Stomach (tissue), 4 donors: ENCODE results near the gene STK24.

ENCODE experiments used
- EP300 ChIP-seq: sonication (generic); formaldehyde crosslinking; IDR thresholded peaks from one replicate; pipeline ENCODE4 v1.6.1; 2017; ENCODE audit warnings: antibody characterized with exemption
- POLR2A ChIP-seq, 4 donors: fragments of 450-650 bp; IDR thresholded peaks; one replicate each; pipeline ENCODE4 v1.6.1; 2016; ENCODE audit warnings: antibody characterized with exemption in 4 of 4, control low read depth in 2 of 4, mild to moderate bottlenecking in 1 of 4, moderate library complexity in 1 of 4
- POLR2AphosphoS5 ChIP-seq, 3 donors: sonication (generic); formaldehyde crosslinking; IDR thresholded peaks; one replicate each; pipeline ENCODE4 v1.6.1; 2016; ENCODE audit warnings: antibody characterized with exemption in 3 of 3
- TF ChIP-seq, protein P1 (sequence below), 7 experiments: fragments of 450-650 bp in 4 of 7; fragments of 200-600 bp in 3 of 7; sonication (generic) in 3 of 7; IDR thresholded peaks; one replicate each; pipeline ENCODE4 v1.5.1; 2016 to 2019; ENCODE audit warnings: antibody characterized with exemption in 7 of 7, control low read depth in 2 of 7, mild to moderate bottlenecking in 1 of 7

DNA sequence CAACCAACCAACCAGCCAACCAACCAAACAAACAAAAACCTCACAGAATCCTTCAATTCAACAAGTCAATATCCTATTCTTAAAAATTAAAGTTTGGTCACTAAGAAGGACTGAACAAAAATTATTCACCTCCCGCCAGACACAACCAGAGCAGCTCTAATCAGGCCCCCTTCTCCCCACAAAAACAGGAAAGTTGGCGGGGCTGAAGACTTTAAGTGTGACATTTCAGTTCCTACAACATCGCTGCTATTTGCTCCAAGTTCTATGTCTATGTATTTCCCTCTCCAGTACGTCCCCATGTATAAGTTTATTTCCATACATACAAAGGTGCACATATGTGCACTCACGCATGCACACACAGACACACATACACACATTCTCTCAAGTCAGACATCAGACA, 32.8 kb upstream of the STK24 start:
- TF ChIP-seq, protein P1, sequence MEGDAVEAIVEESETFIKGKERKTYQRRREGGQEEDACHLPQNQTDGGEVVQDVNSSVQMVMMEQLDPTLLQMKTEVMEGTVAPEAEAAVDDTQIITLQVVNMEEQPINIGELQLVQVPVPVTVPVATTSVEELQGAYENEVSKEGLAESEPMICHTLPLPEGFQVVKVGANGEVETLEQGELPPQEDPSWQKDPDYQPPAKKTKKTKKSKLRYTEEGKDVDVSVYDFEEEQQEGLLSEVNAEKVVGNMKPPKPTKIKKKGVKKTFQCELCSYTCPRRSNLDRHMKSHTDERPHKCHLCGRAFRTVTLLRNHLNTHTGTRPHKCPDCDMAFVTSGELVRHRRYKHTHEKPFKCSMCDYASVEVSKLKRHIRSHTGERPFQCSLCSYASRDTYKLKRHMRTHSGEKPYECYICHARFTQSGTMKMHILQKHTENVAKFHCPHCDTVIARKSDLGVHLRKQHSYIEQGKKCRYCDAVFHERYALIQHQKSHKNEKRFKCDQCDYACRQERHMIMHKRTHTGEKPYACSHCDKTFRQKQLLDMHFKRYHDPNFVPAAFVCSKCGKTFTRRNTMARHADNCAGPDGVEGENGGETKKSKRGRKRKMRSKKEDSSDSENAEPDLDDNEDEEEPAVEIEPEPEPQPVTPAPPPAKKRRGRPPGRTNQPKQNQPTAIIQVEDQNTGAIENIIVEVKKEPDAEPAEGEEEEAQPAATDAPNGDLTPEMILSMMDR (IDR thresholded peaks at IDR 0.05): no peak
- TF ChIP-seq POLR2AphosphoS5 (IDR thresholded peaks at IDR 0.05): no peak
- TF ChIP-seq POLR2A (IDR thresholded peaks at IDR 0.05): no peak
- TF ChIP-seq EP300: no peak
